GM10847 (cell line): ENCODE results near the gene LRRC72.

Experiments
- POLR2A ChIP-seq: IDR thresholded peaks from 2 replicates; pipeline ENCODE4 v1.6.1; 2011; ENCODE audit not compliant: insufficient read length; ENCODE audit errors: extremely low read depth

The LRRC72 gene

DNA sequence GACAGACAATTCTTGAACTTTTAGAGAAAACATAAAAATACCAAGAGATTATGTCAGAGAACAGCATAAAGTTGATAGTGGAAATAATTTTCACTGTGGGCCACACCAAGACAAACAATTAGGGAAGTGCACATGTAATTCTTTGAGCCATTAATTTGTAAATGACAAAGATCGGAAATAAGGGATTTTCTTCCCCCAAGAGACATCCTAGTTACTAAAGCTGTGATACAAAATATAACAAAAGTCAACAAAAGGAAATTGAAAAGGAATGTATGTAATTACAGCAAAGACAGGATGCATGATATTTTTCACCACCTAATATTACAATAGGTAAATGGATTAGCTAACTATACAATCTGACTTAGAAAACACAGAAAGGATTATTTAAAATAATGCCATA lies 12.4 kb upstream of the LRRC72 start:
- TF ChIP-seq POLR2A: no peak

DNA sequence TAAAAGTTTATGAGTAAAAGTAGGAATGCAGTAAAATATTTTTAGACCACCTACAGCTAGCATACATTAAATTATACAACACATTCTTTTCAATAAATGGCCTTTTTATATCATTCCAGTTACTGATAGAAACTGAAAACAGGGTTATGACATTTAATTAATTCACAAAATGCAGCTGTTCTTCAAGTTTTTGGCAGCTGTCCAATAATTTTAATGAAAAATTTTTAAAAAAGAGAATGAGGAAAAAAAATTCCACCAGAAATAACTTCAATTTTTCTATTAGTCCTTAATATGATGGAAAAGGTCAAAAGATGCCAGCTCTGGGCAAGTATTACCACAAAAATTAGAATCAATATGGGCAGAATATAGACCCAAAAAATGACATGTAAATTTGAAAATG lies 11.9 kb upstream of the LRRC72 start:
- no peak for TF ChIP-seq POLR2A

DNA sequence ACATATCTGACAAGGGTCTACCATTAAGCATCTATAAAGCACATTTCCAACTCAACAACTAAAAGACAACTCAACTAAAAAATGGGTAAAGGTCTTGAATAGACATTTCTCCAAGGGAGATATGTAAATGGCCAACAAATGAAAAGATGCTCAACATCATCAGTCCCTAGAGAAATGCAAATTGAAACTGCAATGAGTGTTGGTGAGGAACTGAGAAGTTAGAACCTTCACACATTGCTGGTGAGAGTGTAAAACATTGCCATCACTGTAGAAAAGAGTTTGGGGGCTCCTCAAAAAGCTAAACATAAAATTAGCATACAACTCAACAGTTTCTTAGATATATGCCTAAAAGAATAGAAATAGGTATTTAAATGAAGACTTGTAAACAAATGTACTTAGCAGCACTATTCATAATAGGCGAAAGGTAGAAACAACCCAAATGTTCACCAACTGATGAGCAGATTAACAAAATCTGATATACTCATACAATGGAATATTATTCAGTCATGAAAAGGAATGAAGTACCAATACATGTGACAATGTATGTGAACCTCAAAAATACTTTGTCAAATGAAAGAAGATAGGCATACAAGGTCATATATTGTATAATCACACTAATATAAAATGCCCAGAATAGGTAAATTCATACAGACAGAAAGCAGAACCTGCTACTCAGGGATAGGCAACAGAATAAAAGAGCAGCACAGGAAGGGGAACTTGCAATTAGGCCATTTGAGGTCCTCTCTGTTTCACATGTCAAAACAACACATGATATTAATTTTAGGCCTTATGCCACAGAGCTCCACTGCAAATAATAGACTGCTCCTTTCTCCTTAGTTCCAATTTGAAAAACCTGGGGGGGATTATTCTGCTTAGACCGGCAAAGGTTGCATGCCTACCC lies 10.6 kb upstream of the LRRC72 start:
- TF ChIP-seq POLR2A: no peak

DNA sequence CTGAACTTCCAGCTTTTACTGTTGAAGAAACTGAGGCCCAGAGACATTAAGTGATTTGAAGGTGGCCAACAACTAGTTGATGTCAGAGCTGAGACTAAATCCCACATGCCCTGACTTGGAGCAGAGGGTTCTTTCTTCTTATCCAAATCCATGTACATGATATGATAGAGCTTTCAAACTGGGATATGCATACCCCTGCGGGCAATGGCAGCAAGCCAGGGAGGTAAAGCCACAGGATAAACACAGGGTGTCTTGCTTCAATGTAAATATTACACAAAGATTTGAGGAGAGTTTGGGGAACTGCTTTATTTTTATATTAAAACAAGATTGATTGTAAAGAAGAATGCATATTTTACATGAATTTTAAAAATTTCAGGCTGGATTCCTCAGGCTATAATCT lies 2.3 kb upstream of the LRRC72 start:
- no peak for TF ChIP-seq POLR2A

DNA sequence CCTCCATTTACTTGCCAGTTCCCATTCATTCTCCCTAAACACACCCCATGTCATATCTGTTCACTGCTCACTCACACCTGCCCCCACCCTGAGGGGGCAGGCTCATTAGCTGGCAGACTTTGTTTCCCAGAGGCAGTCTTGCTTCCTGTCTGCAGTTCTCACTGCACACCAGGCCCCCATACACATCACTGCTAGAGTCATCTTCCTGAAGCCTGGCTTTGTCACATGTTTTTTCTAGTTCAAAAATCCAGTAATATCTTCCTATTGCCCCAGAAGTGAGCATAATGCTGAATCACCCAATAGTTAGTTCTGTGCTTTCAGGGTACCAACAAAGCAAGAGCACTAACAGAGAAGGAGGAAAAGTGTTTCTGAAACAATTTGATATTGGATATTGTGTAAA lies 1.9 kb downstream of the LRRC72 start:
- TF ChIP-seq POLR2A: no peak

DNA sequence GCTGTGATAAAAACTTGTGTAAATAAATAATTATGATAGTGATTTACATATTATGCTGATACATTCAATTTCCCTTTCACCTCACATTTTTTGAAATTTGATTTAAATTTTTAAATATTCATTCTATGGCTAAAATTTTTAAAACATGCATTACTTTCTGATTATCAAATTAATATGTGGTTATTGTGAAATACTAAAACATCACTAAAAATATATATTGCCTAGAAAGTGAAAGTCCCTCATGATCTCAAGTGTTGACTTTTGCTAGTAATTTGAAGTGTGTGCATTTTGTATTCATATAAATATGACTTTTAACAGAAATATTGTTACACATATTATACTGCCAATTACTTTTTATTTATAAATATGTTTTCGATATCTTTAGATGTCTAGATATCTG lies 3.1 kb downstream of the LRRC72 start:
- TF ChIP-seq POLR2A: no peak

DNA sequence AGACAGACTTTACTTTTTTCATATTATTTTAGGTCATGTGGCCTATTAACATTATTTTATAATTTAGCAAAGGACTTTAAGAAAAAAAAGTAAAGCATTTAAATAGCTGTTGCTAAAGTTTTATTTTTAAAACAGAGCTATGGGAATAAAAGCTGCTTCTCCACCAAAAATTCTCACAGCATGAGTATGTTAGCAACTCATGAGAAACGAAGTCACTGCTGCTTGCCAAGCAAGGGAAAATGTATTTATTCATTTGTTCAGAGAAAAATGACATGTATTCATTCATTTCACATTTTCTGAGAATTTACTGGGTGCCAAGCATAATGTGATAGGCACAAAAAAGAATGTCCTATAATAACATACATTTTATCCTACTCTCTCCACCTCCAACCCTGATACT lies 5.1 kb downstream of the LRRC72 start:
- no peak for TF ChIP-seq POLR2A

DNA sequence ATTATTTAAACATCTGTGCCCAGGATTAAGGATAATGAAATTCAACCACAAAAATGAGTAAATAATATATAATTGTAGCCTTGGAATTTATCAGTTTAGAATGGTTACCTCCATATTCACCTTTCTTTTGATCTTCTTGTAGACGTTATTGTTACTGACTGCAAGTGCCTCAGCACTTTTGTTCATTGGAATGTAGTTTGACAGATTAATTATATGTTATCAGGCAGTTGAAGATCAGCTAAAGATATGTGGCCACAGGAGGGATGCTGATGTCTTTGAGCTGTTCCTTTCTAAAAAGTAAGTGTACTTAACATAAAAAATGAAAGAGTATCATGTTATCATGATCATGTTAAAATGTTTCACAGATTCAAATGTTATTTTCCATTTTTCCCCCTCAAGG lies 5.6 kb downstream of the LRRC72 start:
- TF ChIP-seq POLR2A: no peak

DNA sequence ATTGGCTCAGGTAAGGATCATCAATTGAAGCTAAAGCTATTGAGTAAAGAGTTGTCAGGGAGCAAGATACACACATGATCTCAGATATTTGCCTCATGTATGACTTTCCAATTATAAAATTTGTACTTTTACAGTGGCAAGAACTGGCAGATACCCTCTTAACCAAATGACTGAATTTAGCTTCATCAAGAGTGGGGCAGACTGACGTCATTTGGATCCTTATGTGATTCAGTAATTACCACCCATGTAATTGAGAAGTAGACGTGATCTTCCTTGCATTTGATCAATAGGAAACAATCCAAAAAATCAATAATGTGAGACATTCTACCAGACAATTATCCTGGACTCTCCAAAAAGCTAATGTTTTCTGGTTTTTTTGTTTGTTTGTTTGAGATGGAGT lies 8.9 kb downstream of the LRRC72 start:
- no peak for TF ChIP-seq POLR2A

DNA sequence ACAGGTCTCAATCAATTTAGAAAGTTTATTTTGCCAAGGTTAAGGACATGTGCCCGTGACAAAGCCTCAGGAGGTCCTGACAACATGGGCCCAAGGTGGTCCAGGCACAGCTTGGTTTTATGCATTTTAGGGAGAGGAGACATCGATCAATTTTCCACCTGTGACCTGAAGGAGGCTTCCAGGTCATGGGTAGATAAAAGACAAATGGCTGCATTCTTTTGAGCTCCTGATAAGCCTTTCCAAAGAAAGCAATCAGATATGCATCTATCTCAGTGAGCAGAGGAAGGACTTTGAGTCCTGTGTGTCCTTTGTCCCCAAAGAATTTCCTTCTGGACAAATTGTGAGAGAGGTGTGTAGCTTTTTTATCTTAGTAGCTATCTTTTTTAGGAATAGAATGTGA lies 15.8 kb downstream of the LRRC72 start:
- no peak for TF ChIP-seq POLR2A

DNA sequence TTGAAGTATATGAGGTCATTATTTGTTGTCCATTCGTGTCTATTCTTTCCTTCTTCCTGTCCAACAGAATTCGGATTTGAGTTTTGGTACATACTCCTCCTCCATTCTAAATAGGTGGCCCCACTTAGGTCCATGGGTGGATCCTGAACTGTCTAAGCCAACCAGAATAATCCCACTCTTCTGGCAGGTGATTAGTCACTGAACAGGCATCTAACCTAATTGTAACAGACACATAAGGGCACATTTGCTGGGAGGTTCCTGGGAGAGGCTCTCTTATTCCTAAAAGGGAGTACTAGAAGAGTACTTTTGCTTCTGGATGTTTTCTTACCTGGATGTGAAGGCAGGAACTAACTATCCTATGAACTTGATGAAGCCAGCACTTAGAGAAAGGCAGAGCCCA lies 16.8 kb downstream of the LRRC72 start:
- TF ChIP-seq POLR2A: no peak

DNA sequence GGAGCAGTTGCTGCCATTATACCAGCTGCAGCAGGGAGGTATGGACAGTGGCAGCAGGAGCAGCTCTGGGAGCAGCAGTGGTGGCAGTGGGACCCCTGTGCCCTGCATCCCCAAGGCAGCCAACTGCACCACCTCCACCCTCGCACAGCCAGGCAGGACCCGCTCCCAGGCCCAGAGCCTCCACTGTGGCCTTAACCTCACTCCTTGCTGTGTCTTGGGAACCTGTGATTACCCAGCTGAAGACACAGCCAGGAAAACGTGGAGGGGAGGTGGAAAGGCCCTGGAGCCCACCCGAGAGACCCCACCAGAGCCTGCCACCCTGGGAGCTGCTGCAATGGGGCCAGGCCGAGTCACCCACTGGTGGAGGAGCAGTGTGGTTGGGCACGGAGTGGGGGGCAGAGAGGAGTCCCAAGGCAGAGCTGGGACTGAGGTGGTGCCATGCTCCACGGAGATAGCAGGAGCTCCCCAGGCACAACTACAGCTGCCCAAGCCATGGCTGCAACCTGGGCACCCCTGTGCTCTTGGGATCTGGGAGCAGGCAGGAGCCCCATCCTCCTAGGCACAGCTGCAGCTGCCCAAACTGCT lies 20.4 kb downstream of the LRRC72 start:
- no peak for TF ChIP-seq POLR2A

DNA sequence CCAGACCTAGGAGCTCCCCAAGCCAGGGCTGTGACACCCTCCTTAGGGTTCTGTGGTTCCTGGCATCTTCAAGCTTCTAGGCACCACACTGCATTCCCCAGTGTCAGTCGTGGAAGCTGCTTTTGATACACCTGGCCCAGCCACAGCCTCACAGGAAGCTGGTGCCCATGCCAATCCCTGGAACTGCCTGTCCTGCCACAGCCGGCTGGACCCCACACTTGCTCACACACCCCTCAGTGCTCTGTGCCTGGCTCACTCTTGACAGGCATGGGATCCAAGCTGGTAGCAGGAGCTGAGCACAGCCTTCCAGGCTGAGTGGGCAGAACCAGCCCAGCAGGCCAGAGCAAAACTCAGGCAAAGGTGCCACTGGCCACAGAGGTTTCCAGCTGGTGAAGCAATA lies 21.8 kb downstream of the LRRC72 start:
- no peak for TF ChIP-seq POLR2A

DNA sequence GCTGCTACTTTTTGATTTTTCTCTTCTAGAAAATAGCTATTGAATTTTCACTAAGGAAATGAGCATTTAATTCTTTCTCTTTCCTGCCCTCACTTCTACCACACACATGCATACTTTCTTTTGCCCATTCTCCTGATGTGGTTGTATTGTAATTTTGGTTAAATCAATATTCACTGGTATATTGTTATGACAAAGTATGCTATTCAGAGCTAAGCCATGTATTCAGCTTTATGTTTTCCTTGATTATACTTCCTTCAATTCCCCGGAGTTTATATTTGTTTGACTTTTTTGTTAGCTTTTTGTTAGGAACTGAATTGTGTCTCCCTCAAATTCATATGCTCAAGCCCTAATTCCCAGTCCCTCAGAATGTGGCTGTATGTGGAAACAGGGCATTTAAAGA lies 24.0 kb downstream of the LRRC72 start:
- no peak for TF ChIP-seq POLR2A

DNA sequence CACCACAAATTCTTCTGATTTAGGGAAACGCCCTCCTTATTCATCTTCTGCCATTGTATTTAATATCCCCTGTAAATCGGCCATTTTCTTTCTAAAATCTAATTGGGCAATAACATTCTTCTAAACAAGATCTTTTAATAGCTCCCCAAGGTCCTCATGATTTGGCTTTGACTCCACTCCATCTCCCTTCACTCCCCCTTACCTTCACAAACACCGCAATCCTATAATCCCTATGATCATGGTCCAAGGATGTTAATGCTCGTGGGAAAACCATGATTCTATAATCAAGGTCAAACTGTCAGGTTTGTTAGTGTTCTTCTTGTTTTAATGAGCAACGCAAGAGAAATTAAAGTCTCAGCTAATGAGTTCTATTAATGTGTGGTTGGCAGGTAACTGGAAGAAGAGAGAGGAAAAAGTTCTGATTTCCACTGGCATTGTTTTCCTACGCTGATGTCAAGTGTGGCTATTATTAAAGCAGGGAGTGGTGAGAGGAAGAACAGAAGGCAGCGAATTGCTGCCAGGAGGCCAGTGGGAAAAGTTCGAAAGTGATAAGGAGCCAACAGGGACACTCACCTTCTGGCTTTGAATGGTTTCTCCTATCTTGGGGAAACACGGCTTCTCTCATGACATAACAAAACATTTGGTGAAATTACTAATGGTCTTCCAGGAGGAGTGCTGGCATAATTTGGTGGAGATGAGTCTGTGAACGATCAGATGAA lies 28.1 kb downstream of the LRRC72 start:
- TF ChIP-seq POLR2A: no peak

DNA sequence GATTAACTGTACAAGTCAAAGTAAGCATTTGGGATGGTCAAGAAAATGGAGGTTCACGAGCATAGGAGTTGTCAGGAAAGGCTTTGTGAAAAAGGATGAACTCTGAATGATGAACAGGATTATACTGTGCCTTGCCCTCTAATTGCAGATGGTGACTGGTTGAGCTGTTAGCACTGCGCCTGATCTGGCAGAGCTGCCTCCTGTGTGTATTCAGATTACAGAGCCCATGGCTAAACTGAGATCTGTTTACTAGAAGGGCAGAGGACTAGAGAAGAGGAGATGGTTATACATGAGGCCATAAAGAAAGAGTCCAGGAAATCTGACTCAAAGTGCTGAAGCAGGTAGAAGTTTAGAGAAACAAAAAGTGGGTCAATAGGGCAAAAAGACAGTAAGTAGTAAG lies 29.7 kb downstream of the LRRC72 start:
- no peak for TF ChIP-seq POLR2A
